ENCODE data around the gene BMP6.
"Not testable (repeated sequence)": the region's sequence is repeated elsewhere in the genome, so short reads cannot be mapped to it uniquely, and the experiment has no call there.

The BMP6 gene

GRCh38 chr6:7887278-7887991 is 161.5 kb downstream of the BMP6 start:
- DNase-seq (ENCODE audit: extremely low read depth, low read depth), result no peak
- TF ChIP-seq CTCF (IDR thresholded peaks at IDR 0.05; ENCODE audit: low read depth, low read length, missing control alignments), result no peak

GRCh38 chr6:7888587-7889357 is 162.9 kb downstream of the BMP6 start:
- DNase-seq (ENCODE audit: extremely low read depth, low read depth), result no peak
- TF ChIP-seq CTCF (IDR thresholded peaks at IDR 0.05; ENCODE audit: low read depth, low read length, missing control alignments), result no peak
- H3K4me3 ChIP-seq (replicated peaks; ENCODE audit: low read depth, low read length), result no peak overlapping the region

More at GRCh38 chr6:7887278-7887991, 161.5 kb downstream of the BMP6 start:
- H3K4me3 ChIP-seq (replicated peaks; ENCODE audit: low read depth, low read length), result no peak overlapping the region

GRCh38 chr6:7891078-7891872 is 165.4 kb downstream of the BMP6 start:
- no peak for DNase-seq (ENCODE audit: extremely low read depth, low read depth)
- TF ChIP-seq CTCF (IDR thresholded peaks at IDR 0.05; ENCODE audit: low read depth, low read length, missing control alignments), result no peak
- no peak overlapping the region for H3K4me3 ChIP-seq (replicated peaks; ENCODE audit: low read depth, low read length)

- not testable (repeated sequence) for DNase-seq (ENCODE audit: extremely low read depth, low read depth); H3K4me3 ChIP-seq (replicated peaks; ENCODE audit: low read depth, low read length)
Observed at GRCh38 chr6:7892367-7892766, 166.5 kb downstream of the BMP6 start.

- no peak for DNase-seq (ENCODE audit: extremely low read depth, low read depth)
- no peak for TF ChIP-seq CTCF (IDR thresholded peaks at IDR 0.05; ENCODE audit: low read depth, low read length, missing control alignments)
Observed at GRCh38 chr6:7893342-7893741, 167.4 kb downstream of the BMP6 start.

GRCh38 chr6:7894262-7895124 is 168.6 kb downstream of the BMP6 start:
- no peak for DNase-seq (ENCODE audit: extremely low read depth, low read depth)
- H3K4me3 ChIP-seq (replicated peaks; ENCODE audit: low read depth, low read length), result no peak overlapping the region

More at GRCh38 chr6:7893342-7893741, 167.4 kb downstream of the BMP6 start:
- no peak overlapping the region for H3K4me3 ChIP-seq (replicated peaks; ENCODE audit: low read depth, low read length)

More at GRCh38 chr6:7894262-7895124, 168.6 kb downstream of the BMP6 start:
- TF ChIP-seq CTCF (IDR thresholded peaks at IDR 0.05; ENCODE audit: low read depth, low read length, missing control alignments), result no peak
